SIG-M5 treated with dmso at 0.1 percent for 504 hours (cell line): ENCODE measurements around the gene OTOP3.
"Not testable (repeated sequence)": the region's sequence is repeated elsewhere in the genome, so short reads cannot be mapped to it uniquely, and the experiment has no call there.

Experiments used
- DNase-seq: peaks from one replicate; lab custom pipeline; 2025; ENCODE audit not compliant: unreplicated experiment; lab: John Stamatoyannopoulos, UW

The OTOP3 gene

GRCh38 chr17:74959826-74960515 lies 24.3 kb downstream of the OTOP3 start:
- no peak for DNase-seq

DNA sequence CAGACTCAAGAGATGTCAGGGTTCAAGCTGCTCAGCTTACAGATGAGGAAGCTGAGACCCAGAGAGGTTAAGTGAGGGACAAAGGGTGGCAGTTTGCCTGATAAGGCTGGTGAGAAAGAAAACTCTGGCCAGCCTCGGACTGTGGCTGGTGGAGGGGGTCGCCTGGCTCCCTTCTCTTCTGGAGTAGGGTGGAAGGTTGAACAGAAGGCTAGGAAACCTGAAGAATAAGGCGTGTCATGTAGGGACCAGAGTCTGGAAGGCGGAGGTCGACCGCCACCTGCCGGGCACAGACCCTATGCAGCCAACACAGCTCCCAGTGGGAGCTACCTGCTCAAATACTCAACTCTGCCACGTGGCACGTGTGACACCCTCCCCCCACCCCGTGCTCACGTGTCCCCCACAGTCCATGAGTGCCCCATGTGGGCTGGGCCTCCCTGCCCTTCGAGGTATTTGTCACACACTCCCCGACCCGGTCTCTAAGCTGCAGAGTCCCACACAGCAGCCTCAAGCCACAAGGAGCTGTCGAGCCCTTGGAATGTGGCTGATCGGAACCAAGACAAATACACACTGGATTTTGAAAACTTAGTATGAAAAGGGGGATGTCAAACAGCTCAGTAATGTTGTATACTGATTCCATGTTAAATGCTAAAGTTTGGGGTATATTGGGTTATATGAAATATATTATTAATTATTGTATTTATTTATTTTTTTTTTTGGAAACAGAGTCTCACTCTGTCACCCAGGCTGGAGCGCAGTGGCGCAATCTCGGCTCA lies 25.1 kb downstream of the OTOP3 start:
- peak; percentile 49 for DNase-seq

DNA sequence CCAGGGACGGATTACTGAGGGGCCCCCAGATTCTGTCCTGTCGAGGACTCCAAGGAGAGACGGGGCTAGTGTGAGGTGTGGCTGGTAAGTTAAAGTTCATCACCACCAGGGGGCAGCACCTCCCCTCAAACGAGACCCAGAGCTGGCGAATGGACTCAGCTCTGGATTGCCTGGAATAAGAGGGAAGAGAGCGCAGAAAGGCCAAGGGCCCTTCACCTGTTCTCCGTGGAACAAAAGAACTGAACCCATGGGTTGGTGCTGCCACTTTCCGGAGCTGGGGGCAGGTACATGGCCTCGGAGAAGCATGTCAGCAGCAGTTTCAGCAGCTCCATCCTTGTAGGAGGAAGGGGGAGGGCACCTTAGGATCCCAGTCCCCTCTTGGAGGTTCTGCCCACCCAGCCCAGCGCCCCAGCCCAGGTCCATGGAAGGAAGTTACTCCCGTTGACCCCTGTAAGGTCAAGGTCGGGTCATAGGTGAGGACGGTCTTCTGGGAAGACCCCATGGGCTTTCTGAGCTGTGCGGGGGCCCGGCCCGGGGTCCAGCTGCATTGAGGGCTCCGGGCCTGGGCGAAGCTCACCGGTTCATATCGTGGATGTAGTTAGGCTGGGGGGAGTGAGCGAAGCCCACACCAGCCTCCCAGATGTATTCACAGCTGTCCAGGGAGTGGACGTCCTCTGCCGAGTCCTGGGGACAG lies 26.1 kb downstream of the OTOP3 start:
- DNase-seq: peak; percentile 83

DNA sequence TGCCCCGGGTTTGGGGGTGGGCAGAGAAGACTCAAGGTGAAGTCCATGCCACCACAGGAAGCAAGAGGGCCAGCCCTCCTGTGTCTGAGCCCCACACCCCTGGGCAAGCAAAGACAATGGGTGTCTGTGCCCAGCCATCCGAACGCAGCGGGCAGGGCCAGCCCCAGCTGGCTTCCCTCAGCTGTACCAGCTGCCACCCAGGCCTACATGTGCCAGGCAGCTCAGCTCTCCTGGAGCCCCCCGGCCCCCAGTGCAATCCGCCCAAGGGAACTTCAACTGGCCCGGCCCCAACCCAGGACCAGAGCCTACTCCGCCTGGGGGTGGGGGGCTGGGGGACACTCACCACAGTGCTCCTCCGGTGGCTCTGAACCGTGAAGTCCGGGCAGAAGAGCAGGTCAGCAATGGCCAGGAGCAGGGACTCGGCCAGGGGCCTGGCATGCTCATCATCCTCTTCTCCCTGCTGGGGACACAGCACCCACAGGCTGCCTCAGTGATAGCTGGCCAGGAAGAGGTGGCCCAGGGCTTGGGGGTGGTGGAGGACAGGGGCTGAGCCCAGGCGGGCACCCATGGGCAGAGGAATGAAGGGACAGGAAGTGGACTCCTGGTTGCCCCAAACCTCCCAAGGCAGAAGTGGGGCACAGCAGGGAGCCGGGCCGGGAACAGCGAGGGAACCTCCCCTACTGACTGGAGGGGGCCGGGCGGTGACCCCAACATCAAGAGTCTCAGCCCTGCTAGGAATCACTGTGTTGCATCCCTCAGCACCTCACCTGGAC lies 27.1 kb downstream of the OTOP3 start:
- no peak for DNase-seq

DNA sequence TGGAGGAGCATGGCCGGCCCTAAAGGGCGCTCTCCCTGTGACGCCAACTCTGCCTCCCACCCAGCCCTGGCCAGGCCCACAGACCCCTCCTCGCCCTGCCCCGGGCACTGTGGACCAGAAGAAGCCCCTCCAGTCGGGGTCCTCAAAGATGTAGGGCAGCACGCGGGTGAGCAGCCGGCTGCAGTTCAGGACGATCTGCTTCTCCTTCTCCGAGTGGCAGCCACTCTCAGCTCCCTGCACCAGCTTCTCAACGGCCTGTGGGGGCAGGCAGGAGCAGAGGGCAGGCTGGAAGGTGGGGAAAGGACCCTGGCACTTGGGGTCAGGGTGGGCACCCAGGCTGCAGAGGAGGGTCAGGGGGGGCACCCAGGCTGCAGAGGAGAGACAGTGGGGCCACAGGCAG lies 28.0 kb downstream of the OTOP3 start:
- peak; percentile 21 for DNase-seq

GRCh38 chr17:74964246-74964761 lies 28.6 kb downstream of the OTOP3 start:
- DNase-seq: no peak

- DNase-seq: no peak
Observed at GRCh38 chr17:74964988-74965622, 29.4 kb downstream of the OTOP3 start.

GRCh38 chr17:74968361-74968780 lies 32.7 kb downstream of the OTOP3 start:
- DNase-seq: peak; percentile 6

GRCh38 chr17:74969501-74969900 lies 33.8 kb downstream of the OTOP3 start:
- DNase-seq: not testable (repeated sequence)

GRCh38 chr17:74970395-74970794 lies 34.7 kb downstream of the OTOP3 start:
- DNase-seq: no peak

DNA sequence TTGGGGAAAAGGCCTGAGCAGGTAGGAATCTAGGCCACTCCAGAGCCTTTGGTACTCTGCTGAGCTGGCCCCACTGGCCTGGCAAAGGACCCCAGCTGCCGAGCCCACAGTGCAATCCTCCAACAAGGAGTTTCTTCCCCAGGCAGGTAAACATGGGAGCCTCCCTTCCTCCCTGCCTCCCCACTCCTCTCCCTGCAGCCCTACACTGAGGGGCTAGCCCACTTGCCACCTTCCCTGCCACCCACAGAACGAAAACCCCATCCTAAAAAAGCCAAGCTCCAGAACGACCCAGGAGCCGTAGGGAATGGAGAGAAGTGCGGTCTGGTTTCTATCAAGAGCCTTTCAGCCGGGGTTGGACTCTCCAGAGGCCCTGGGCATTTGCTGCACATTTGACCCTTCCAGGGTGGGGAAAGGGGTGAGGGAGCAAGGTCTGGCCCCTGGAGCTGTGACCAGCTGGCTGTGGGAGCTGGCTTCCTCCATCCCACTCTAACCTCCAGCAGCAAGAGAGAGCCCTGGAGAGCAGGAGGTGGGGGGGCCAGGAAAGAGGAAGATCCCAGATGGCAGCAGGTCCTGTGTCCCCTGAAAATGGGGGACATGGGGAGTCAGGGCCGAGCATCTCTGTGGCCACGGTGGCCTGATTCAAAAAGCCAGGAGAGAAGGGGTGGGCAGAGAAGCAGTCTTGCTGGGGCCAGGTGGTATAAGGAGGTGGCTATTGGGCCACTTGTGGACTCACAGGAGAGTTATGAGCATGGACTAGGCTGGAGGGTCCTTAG lies 35.6 kb downstream of the OTOP3 start:
- no peak for DNase-seq

- no peak for DNase-seq
Observed at GRCh38 chr17:74971842-74972106, 36.1 kb downstream of the OTOP3 start.

GRCh38 chr17:74972107-74972972 lies 36.6 kb downstream of the OTOP3 start, which contains the start of gene HID1:
Gene HID1 (minus strand): TSS chr17:74972759. CDS start chr17:74972656, 103 bp downstream.
- DNase-seq: peak; percentile 46

- DNase-seq: no peak
Observed at GRCh38 chr17:74972973-74973328, 37.3 kb downstream of the OTOP3 start.

DNA sequence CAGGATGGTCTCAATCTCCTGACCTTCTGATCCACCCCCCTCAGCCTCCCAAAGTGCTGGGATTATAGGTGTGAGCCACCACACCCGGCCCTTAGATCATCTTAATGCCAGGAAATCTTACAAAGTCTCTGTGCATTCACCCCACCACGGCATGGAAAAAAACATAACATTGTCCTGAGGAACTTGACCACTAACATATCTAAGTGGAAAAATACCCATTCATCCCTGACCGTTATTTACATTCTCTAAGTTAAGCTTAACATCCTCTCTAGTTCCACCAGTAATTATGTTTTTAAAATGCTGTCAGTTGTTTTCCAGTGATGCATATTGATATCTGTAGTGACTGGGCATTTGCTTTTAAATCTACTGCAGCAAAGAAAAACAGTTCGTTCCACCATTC lies 40.2 kb downstream of the OTOP3 start:
- no peak for DNase-seq

GRCh38 chr17:74977802-74978201 lies 42.1 kb downstream of the OTOP3 start:
- DNase-seq: no peak

GRCh38 chr17:74978240-74978639 lies 42.5 kb downstream of the OTOP3 start:
- no peak for DNase-seq

GRCh38 chr17:74979408-74980146 lies 43.9 kb downstream of the OTOP3 start:
- DNase-seq: no peak
